Kidney (tissue), 14 donors: ENCODE data around the gene KRTAP5-8. TPM values are rescaled to one million over a fixed set of nuclear protein-coding genes. Genes with fewer than 3 reads are reported as not detected.
"Not testable (repeated sequence)": the region's sequence is repeated elsewhere in the genome, so short reads cannot be mapped to it uniquely, and the experiment has no call there.

Source experiments
- DNase-seq, 5 donors: peaks; one replicate each; pipeline ENCODE4 v3.0.0-alpha.2; 2013 to 2020
- FAIRE-seq: peaks from 2 replicates; lab custom pipeline; 2012; peaks lifted over from hg19 to GRCh38; lab: Jason Lieb, UNC
- H3K27ac ChIP-seq, 2 donors: one replicate each; pipeline ENCODE4 v1.7.0; 2013; ENCODE audit warnings: low read depth in 2 of 2, low read length in 2 of 2, inconsistent platforms in 1 of 2
- H3K27me3 ChIP-seq: one replicate; pipeline ENCODE4 v1.7.1; 2013; ENCODE audit warnings: low read length, inconsistent platforms; ENCODE audit not compliant: control insufficient read depth, insufficient read depth
- H3K36me3 ChIP-seq, 3 donors: one replicate each; pipeline versions ENCODE4 v1.7.0 to v1.7.1; 2013; ENCODE audit warnings: low read length in 3 of 3, control low read depth in 1 of 3, inconsistent platforms in 1 of 3; ENCODE audit not compliant: insufficient read depth in 3 of 3, control insufficient read depth in 2 of 3
- H3K4me1 ChIP-seq, 3 donors: one replicate each; pipeline versions ENCODE4 v1.7.0 to v1.7.1; 2013; ENCODE audit warnings: low read length in 3 of 3, inconsistent platforms in 1 of 3, low read depth in 1 of 3; ENCODE audit not compliant: control insufficient read depth in 2 of 3, insufficient read depth in 2 of 3
- H3K4me3 ChIP-seq, 3 donors: one replicate each; pipeline versions ENCODE4 v1.7.0 to v1.8.1; 2013; ENCODE audit warnings: low read length in 3 of 3, control low read depth in 1 of 3, inconsistent platforms in 1 of 3
- H3K9ac ChIP-seq, 3 donors: one replicate each; pipeline versions ENCODE4 v1.7.0 to v1.7.1; 2013; ENCODE audit warnings: low read length in 3 of 3, control low read depth in 1 of 3, inconsistent platforms in 1 of 3
- H3K9me3 ChIP-seq, 3 donors: one replicate each; pipeline versions ENCODE4 v1.7.0 to v1.7.1; 2013; ENCODE audit warnings: low read length in 3 of 3, control low read depth in 1 of 3, inconsistent platforms in 1 of 3; ENCODE audit not compliant: control insufficient read depth in 2 of 3, insufficient read depth in 1 of 3
- intact Hi-C: fragments of 100-400 bp; cut with DNase I; formaldehyde crosslinking; loops from one replicate; pipeline ENCODE4 v1.11.1; 2022
- polyA plus RNA-seq: library from polyadenylated mRNA; stranded (reverse); fragments of 350-450 nt; fragmentation: Illumina TruSeq; extraction: RNeasy Lipid Tissue Mini Kit (QIAGEN cat#74804); gene quantifications from one replicate; pipeline ENCODE4 v1.2.3, GENCODE V29; 2014; ENCODE audit warnings: low read depth, low replicate concordance; ENCODE audit not compliant: insufficient read depth
- total RNA-seq: library from RNA; stranded (reverse); fragmentation: NEBNext Ultra II Directional; extraction: Animal tissue kit (Norgen Biotek cat#: 25700); gene quantifications from one replicate; pipeline ENCODE4 v1.2.1, GENCODE V29; 2021
- TF ChIP-seq, protein P1 (sequence below): IDR thresholded peaks from 3 replicates; pipeline ENCODE4 v1.5.1; 2012; ENCODE audit warnings: mild to moderate bottlenecking, moderate library complexity, borderline replicate concordance; ENCODE audit not compliant: insufficient read depth; ENCODE audit errors: extremely low read depth
- donor health status: control.
- donor health status: control.
- donor health status: control.
- donor health status: control.
- donor health status: control.
- donor health status: DM: yes; HTN: yes; CAD: no.
- donor health status: Normal renal cell carcinoma (clear cell type).

KRTAP5-8 gene
- total and polyA plus RNA-seq, 2 donors from 2014 or later, result 0.35 to 1.8 TPM

DNA sequence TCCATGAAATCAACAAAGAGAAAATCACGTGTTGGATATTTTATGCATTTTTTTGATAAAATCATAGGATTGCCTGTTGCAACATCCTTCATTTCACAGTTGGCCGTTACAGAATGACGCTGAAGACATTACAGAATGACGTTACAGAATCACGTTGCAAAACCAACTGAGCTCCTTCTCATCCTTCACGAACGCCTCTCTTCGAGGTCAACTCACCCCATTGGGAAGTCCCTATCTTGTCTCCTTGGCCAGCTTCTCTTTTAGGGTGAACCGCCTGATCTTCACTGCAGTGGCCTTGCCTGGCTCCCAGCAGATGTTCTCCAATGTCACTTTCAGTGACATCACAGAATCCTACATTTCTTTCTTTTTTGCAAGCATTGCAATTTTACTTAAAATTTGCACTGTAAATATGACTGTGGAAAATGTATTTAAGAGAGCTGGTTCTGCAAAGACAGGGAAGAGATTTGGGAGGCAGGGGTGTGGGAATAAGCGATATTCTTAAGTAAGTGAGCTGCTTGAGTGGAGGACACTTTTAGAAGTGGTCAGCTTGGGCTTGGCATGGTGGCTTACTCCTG, 5.7 kb upstream of the KRTAP5-8 start:
- DNase-seq (no peak), FAIRE-seq (no peak)
- Histone ChIP-seq H3K9me3 (no peaks in the 10 kb centered on the region), H3K36me3 (no peaks in the 10 kb centered on the region), H3K4me1 (peaks cover 0 to 5% (median 0%) of the 10 kb centered on the region in 3 donors), H3K27me3 (no peaks in the 10 kb centered on the region), H3K4me3 (no peak overlapping the region), H3K9ac (no peak overlapping the region), H3K27ac (no peak overlapping the region)
- intact Hi-C loops, result no loop called here
- TF ChIP-seq, protein P1, sequence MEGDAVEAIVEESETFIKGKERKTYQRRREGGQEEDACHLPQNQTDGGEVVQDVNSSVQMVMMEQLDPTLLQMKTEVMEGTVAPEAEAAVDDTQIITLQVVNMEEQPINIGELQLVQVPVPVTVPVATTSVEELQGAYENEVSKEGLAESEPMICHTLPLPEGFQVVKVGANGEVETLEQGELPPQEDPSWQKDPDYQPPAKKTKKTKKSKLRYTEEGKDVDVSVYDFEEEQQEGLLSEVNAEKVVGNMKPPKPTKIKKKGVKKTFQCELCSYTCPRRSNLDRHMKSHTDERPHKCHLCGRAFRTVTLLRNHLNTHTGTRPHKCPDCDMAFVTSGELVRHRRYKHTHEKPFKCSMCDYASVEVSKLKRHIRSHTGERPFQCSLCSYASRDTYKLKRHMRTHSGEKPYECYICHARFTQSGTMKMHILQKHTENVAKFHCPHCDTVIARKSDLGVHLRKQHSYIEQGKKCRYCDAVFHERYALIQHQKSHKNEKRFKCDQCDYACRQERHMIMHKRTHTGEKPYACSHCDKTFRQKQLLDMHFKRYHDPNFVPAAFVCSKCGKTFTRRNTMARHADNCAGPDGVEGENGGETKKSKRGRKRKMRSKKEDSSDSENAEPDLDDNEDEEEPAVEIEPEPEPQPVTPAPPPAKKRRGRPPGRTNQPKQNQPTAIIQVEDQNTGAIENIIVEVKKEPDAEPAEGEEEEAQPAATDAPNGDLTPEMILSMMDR, result no peak

- H3K9me3 ChIP-seq, H3K27ac ChIP-seq, H3K4me1 ChIP-seq, FAIRE-seq, H3K27me3 ChIP-seq, intact Hi-C loops, H3K36me3 ChIP-seq, H3K4me3 ChIP-seq, H3K9ac ChIP-seq: not testable (repeated sequence)
- peak in 1 of 5 donors; percentile 13 for DNase-seq
Measured at GRCh38 chr11:71534711-71535608, 2.9 kb upstream of the KRTAP5-8 start.

GRCh38 chr11:71535825-71536224, 2.0 kb upstream of the KRTAP5-8 start:
- H3K9me3 ChIP-seq, result no peaks in the 10 kb centered on the region
- H3K9ac ChIP-seq, result no peak overlapping the region
- H3K27ac ChIP-seq, result no peak overlapping the region
- TF ChIP-seq, protein P1, result no peak
- FAIRE-seq (no peak), DNase-seq (peak in 1 of 5 donors; percentile 7)
- intact Hi-C loops, result no loop called here
- H3K36me3 ChIP-seq, result no peaks in the 10 kb centered on the region
- H3K4me1 ChIP-seq, result peaks cover 0 to 5% (median 0%) of the 10 kb centered on the region in 3 donors
- no peak overlapping the region for H3K4me3 ChIP-seq
- no peaks in the 10 kb centered on the region for H3K27me3 ChIP-seq

DNA sequence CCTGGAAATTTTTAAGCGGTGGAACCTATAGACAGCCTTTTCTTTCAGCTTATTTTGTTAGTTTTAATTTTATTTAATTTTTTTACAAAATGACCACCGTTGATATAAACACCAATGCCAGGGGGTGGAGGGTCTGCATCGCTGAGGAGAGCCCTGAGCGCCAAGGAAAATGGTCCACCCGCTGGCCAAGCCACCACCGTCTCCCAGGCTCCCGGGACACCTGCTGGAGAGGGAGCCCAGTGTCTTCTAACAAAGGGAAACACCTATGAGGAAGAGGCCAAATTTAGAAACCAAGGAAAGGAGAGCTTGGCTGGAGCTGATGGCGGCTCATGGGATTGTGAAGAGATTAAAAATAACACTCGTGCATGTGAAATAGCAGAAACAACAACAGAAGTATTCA, 288 bp upstream of the KRTAP5-8 start:
- intact Hi-C loops, result no loop called here
- H3K27me3 ChIP-seq, result no peaks in the 10 kb centered on the region
- FAIRE-seq, result no peak

More for the DNA sequence above, 288 bp upstream of the KRTAP5-8 start:
- Histone ChIP-seq H3K4me1 (peaks cover 0 to 5% (median 0%) of the 10 kb centered on the region in 3 donors), H3K27ac (no peak overlapping the region), H3K36me3 (no peaks in the 10 kb centered on the region), H3K9me3 (no peaks in the 10 kb centered on the region), H3K9ac (no peak overlapping the region), H3K4me3 (no peak overlapping the region)
- TF ChIP-seq, protein P1, result no peak
- no peak for DNase-seq
